HG03280 (cell line): ENCODE results near the gene THRB.

Experiments used
- ATAC-seq: cut with Tn5 transposase; IDR thresholded peaks from one replicate; pipeline ENCODE4 v1.9.1; 2021; ENCODE audit warnings: mild to moderate bottlenecking, moderate library complexity; ENCODE audit not compliant: unreplicated experiment

THRB gene

DNA sequence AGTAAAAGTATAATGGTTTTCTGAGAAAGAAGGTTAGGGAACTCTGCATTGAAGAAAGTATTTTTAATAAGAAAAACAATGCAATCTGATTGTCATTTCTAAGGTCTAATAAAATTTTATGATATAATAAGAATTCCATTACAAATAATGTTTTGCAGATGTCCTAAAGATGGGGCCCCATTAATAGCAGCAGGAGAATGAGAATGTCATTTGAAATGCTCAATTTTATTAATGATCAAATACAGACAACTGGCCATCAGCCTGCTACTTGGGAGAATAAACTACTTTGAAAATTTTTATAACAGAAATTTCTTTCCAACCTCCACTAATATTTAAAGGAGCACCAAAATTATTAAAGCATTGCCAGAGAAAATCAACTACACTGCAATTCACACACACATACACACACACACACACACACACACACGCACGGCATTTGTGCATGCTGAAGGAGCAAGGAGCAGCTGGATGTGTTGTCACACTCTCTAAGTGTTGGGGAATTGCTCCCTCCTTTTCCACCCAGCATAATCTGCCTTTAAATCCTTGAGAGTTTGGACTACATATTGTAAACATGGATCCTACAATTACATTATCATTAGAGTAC is 109.5 kb downstream of the THRB start:
- ATAC-seq = no peak

DNA sequence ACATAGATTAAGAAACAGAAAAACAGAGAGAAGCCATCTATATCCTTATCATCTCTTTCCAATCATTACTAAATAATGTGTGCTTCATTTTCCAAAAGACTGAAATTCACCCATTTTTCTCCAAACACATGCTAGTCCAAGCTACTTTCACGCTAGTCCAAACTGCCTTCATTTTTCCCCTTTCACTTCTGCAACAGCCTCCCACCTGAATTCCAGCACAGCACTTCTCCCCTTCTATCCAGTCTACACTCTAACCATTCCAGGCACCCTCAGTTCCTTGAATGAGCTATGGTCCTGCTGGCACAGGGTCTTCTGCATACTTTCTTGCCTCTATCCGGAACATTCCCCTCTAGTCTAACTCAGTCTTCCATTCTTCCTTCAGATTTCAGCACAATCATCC is 112.0 kb downstream of the THRB start:
- ATAC-seq = no peak

DNA sequence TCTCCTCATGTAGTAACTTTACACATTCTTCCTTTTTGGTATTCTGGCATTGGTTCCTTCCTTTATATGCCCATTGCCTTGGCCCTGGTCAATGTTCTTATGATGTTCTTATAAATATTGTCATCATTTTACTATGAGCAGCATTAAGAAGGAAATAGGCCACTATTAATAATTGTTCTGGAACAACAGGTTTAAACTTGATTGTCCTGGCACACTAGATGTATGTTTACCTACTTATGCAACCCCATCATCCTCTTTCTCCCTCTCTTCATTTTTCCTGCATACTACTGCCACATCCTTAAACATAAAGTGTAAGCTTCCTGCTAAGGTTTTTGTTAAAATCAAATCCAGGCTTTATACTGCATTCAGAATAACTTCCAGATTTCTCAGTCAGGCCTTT is 114.7 kb downstream of the THRB start:
- ATAC-seq = no peak

DNA sequence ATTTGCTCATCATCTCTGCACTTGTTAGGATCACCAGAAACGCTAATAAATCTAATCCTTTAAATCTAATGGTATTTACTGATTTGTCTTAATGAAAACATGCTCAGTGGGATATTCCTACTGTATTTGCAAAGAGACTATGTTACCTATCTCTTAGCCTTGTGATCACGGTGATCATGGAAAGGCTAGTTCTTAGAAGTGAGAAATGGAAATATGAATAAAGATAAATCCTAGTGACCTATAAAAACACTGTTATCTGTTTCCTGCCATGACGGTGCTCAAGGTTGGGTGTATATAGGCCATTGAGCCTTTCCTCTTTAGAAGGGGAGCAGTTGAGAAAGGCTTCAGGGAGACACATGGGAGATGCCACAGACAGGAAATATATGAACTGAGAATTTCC is 116.3 kb downstream of the THRB start:
- no peak for ATAC-seq

- ATAC-seq = no peak
These were observed 117.2 kb downstream of the THRB start for GRCh38 chr3:24377218-24377993.

DNA sequence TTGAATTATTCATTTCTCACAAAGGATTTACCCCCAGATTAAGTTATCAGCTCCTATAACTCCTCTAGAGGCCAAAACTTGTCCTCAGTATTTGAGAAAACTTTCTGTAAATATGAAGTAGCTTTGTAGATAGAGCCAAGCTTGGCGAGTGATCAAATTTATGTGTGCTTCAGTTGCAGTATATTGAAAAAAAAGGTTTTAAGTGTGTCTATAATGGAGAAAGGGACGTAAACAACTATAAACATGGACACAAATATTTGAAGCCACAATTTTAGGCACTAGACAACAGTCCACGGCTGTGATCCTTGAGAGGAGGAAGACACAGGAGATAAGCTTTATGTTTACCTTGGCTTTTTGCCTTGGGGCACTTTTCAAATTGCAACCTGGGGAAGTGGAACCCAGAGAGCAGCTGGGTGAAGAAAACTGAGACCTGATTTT is 118.7 kb downstream of the THRB start:
- ATAC-seq = no peak

- ATAC-seq = no peak
These were observed 119.8 kb downstream of the THRB start for GRCh38 chr3:24374801-24375200.

DNA sequence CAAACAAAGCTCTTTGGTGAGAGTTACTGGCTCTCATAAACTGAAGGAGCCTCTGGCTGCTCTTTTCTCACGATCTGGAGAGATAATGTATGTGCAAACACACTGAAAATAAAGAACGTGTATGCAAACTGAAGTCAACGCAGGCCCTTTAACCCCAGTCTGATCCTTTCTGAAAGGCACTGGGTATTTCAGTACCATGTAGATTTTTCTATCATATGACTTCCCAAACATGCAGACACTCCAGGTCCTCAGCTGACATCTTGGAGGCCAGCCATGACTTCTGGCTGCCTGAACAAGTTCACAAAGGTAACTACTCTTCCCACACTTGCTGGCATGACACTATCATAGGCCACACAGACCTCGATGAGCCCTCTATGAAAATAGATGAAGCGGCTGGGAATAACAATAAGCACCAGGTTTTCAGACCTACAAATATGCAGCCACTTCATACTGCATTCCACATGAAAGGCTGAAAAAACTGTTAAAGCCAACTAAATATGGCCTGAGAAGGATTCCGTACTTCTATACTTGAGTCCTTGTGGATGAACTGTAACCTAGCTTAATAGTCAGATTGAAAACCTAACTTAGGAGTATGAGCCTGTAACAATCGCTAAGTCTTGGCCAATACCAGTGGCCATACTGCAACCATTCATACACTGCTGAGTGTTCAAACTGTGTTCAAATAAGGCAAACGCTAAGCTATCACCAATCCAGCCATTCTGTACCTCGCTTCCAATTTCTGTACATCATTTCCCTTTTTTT is 121.3 kb downstream of the THRB start:
- no peak for ATAC-seq

DNA sequence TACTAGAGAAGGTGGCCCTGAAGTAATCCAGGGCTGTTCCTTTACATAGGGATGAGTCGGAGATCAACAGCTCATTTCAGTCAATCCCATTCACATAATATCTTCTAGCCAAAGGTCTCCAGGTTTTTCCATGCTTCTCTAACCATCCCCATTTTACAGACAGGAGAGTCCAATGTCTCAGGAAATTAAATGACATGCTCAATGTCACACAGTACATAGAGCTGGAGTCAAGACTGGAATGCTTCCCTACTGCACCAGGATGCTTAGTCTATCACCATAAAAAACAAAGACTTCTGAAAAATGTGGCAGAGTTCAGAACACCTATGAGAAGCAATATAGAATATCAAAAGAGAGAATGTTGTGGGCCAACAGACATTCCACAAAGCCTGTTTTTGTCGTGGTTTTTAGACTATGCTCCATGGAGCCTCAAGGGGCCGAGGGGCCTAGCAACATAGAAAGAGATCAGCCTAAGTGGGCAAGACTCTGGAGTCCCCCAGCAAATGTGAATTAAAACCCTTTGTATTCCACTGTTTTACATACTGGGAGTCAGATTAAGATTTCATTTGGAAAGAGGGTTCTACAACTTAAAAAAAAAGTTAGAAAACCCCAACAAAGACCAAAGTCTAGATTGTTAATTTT is 122.0 kb downstream of the THRB start:
- ATAC-seq = no peak

- no peak for ATAC-seq
These were observed 124.1 kb downstream of the THRB start for GRCh38 chr3:24370352-24371090.

DNA sequence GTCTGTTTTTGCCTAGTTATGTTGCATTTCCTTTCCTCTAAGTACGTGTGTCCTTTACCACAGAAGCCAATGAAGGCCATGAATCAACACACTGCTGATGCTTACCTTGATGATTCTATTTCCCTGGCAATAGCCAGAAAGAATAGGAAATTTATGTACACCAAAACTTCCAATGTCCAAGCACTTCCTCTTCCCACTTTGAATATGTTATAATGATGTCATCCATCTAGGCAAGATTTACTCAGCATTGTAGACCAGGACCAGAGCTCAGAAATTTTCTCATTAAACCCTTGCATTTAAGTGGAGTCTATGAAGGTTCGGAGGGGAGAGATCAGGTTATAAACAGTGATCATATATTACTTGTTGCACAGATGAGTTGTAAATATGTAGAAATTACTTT is 126.0 kb downstream of the THRB start:
- no peak for ATAC-seq

DNA sequence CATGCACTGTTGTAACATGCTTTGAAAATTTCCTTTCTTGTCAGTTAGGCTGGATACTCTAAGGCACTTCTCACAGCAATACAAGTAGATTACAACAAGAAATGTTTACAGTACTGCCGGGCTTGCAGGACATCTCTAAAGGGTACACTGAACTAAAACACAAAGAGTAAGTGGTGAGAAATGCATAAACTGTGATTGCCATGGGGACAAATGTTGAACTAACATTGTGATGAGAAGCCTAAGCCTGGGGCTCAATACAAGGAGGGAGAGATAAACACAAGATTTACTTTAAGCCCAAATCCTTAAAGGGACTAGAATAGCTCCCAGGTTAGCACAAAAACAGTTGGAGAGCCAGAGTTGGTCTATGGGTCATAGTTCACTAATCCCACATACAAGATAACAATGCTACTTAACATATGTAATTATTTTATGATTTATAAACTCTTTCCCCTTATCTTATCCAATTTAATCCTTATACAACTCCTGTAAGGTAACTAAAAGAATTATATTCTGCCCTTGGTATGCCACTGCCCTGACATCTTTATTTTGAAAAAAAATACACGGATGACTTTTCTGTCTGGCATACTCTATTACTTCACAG is 126.9 kb downstream of the THRB start:
- no peak for ATAC-seq

- no peak for ATAC-seq
These were observed 127.4 kb downstream of the THRB start for GRCh38 chr3:24367216-24367615.

DNA sequence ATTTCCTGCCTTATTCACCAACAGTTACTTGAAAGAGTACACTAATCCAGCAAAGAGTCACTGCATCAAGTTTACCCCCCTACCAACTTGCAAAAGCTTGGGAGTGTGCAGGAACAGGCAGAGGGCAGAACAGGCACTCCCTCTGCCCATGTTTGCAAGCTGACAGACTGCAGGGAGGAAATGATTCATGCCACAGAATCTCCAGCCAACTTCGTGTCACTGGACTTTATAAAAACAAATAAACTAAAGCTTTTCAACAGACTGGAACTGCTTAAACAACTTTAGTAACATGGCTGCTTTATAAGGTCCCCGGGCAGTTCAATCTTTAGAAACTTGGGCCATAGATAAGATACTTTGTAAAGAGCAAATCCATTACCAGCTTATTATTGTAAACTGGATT is 129.5 kb downstream of the THRB start:
- no peak for ATAC-seq

DNA sequence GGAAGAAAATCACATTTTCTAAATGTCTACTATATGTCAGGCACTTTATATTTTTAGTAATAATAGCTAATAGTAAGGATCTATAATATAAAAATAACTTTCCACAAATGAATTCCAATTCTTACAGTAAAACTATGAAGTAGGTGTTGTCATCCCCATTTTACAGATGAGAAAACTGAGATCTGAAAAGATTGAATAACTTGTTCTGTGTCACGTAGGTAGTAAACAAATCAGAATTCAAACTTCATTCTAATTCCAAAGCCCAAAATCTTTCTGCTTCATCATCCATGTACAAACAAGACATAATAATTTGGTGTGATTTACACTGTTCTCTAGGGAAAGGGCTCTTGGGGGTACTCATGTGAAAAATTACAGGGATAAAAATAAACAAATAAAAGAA is 130.3 kb downstream of the THRB start:
- no peak for ATAC-seq

GRCh38 chr3:24363242-24363641 is 131.4 kb downstream of the THRB start:
- ATAC-seq = no peak

GRCh38 chr3:24361623-24362022 is 133.0 kb downstream of the THRB start:
- ATAC-seq = no peak

DNA sequence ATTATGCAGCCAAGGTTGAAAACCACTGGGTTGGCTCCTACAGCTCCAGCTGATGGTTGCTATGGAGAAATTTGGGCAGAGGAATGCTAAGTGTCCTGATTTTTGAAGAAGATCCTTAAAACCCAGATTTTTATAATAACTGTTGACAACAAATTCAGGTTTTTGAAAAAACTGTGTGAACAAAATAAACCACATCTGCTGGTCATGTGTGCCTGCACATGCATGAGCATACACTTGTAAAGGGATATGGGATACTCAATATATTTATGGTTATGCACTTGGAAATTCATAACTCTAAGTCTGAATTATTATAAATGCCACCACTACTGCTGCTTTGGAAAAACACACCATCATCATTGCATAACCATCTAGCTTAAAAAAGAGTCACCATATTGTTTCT is 133.7 kb downstream of the THRB start:
- no peak for ATAC-seq

- ATAC-seq = no peak
These were observed 134.8 kb downstream of the THRB start for GRCh38 chr3:24359645-24360462.

GRCh38 chr3:24359102-24359501 is 135.5 kb downstream of the THRB start:
- ATAC-seq = no peak
